Right renal cortex interstitium (tissue), 3 donors: ENCODE data around the gene GPBP1. TPM values are rescaled to one million over a fixed set of nuclear protein-coding genes. Genes with fewer than 3 reads are reported as not detected.
"Not testable (repeated sequence)": the region's sequence is repeated elsewhere in the genome, so short reads cannot be mapped to it uniquely, and the experiment has no call there.

Source experiments
- DNase-seq, 3 donors: peaks; one replicate each; pipeline ENCODE4 v3.0.0-alpha.2; 2013; ENCODE audit warnings: low read depth in 3 of 3, low spot score in 2 of 3
- polyA plus RNA-seq, 3 donors: library from polyadenylated mRNA; unstranded; fragments of 120-200 nt; gene quantifications; one replicate each; pipeline ENCODE4 v1.2.1, GENCODE V29; 2013; ENCODE audit not compliant: insufficient read length in 3 of 3

GPBP1 gene
- polyA plus RNA-seq: 100 to 1,000 TPM; 144 to 160 (median 156) TPM

- DNase-seq: peak; percentile 93 to 99 (median 99)
Measured at GRCh38 chr5:57173319-57174127, at the start of gene GPBP1. Gene GPBP1 (plus strand): TSS chr5:57174059. CDS start chr5:57214131, 40,072 bp downstream.

- no peak for DNase-seq
Measured at GRCh38 chr5:57128325-57128724, 45.5 kb upstream of the GPBP1 start.

- DNase-seq: no peak
Measured at GRCh38 chr5:57133574-57133973, 40.3 kb upstream of the GPBP1 start.

- no peak for DNase-seq
Measured at GRCh38 chr5:57137401-57137800, 36.5 kb upstream of the GPBP1 start.

- DNase-seq: no peak
Measured at GRCh38 chr5:57152316-57152715, 21.5 kb upstream of the GPBP1 start.

GRCh38 chr5:57155033-57155432 lies 18.8 kb upstream of the GPBP1 start:
- no peak for DNase-seq

GRCh38 chr5:57157131-57157530 lies 16.7 kb upstream of the GPBP1 start:
- no peak for DNase-seq

- no peak for DNase-seq
Measured at GRCh38 chr5:57157666-57158065, 16.2 kb upstream of the GPBP1 start.

- DNase-seq: no peak
Measured at GRCh38 chr5:57163553-57164006, 10.3 kb upstream of the GPBP1 start.

- DNase-seq: no peak
Measured at GRCh38 chr5:57164124-57164523, 9.7 kb upstream of the GPBP1 start.

- not testable (repeated sequence) for DNase-seq
Measured at GRCh38 chr5:57165171-57165570, 8.7 kb upstream of the GPBP1 start.

GRCh38 chr5:57166276-57166675 lies 7.6 kb upstream of the GPBP1 start:
- no peak for DNase-seq

- DNase-seq: no peak
Measured at GRCh38 chr5:57167201-57167600, 6.7 kb upstream of the GPBP1 start.

GRCh38 chr5:57170116-57170515 lies 3.7 kb upstream of the GPBP1 start:
- DNase-seq: not testable (repeated sequence)

GRCh38 chr5:57171816-57172465 lies 1.9 kb upstream of the GPBP1 start:
- DNase-seq: no peak

GRCh38 chr5:57172466-57173318 lies 1.2 kb upstream of the GPBP1 start:
- DNase-seq: peak in 2 of 3 donors; percentile 15 to 33

GRCh38 chr5:57174128-57174889 lies 450 bp downstream of the GPBP1 start:
- DNase-seq: peak; percentile 18 to 38 (median 29)

GRCh38 chr5:57174890-57175510 lies 1.1 kb downstream of the GPBP1 start:
- DNase-seq: peak in 1 of 3 donors; percentile 10

- peak in 2 of 3 donors; percentile 10 to 47 for DNase-seq
Measured at GRCh38 chr5:57175551-57176309, 1.9 kb downstream of the GPBP1 start.
